Caco-2 (cell line): ENCODE results near the gene XIAP. TPM values are rescaled to one million over a fixed set of nuclear protein-coding genes. Genes with fewer than 3 reads are reported as not detected.
"Not testable (repeated sequence)": the region's sequence is repeated elsewhere in the genome, so short reads cannot be mapped to it uniquely, and the experiment has no call there.

Experiments
- BruUV-seq: library from RNA; stranded (reverse); fragments of 400-500 nt; replicated peaks from 2 replicates; lab custom pipeline; 2021; lab: Mats Ljungman, UMichigan
- CTCF ChIA-PET: fragments of 300-600 bp; sonication (Branson Sonifier 250); formaldehyde crosslinking; loops from one replicate; lab custom pipeline; 2022; ENCODE audit warnings: antibody characterized with exemption; lab: Charles Lee
- POLR2A ChIA-PET: fragments of 300-600 bp; sonication (Branson Sonifier 250); formaldehyde crosslinking; loops from one replicate; lab custom pipeline; 2022; ENCODE audit warnings: antibody characterized with exemption; lab: Charles Lee
- DNase-seq, 2 experiments: peaks; one replicate each; pipeline versions ENCODE4 v3.0.0 to v3.0.0-alpha.2; 2020 to 2022
- H3K27me3 ChIP-seq: replicated peaks from 2 replicates; pipeline ENCODE4 v1.6.0; 2011; ENCODE audit warnings: low read length; ENCODE audit not compliant: control insufficient read depth, insufficient read depth
- H3K36me3 ChIP-seq: 2 replicates; pipeline ENCODE4 v1.5.1; 2011; ENCODE audit warnings: low read length; ENCODE audit not compliant: control insufficient read depth, insufficient read depth
- H3K4me1 ChIP-seq: fragments of 250-450 bp; sonication (Bioruptor Pico); 2 replicates; pipeline ENCODE4 v1.5.1; 2020; ENCODE audit warnings: mild to moderate bottlenecking
- H3K4me3 ChIP-seq: 2 replicates; pipeline ENCODE4 v1.5.1; 2011; ENCODE audit warnings: low read depth, mild to moderate bottlenecking, control low read depth, low read length
- H3K9me3 ChIP-seq: fragments of 250-450 bp; sonication (Bioruptor Pico); 2 replicates; pipeline ENCODE4 v1.5.1; 2020; ENCODE audit warnings: mild to moderate bottlenecking, moderate library complexity
- H3K27ac Mint-ChIP-seq: one replicate; pipeline ENCODE4 v1.8.0; 2022; ENCODE audit warnings: mixed read lengths; ENCODE audit not compliant: unreplicated experiment
- H3K27me3 Mint-ChIP-seq: one replicate; pipeline ENCODE4 v1.8.0; 2022; ENCODE audit warnings: mixed read lengths; ENCODE audit not compliant: insufficient read depth, unreplicated experiment
- H3K36me3 Mint-ChIP-seq: one replicate; pipeline ENCODE4 v1.8.0; 2022; ENCODE audit warnings: mild to moderate bottlenecking, mixed read lengths; ENCODE audit not compliant: insufficient read depth, unreplicated experiment
- H3K4me1 Mint-ChIP-seq: one replicate; pipeline ENCODE4 v1.8.0; 2022; ENCODE audit warnings: low read depth, mixed read lengths; ENCODE audit not compliant: unreplicated experiment
- H3K4me3 Mint-ChIP-seq: one replicate; pipeline ENCODE4 v1.8.0; 2022; ENCODE audit warnings: mild to moderate bottlenecking, moderate library complexity, mixed read lengths; ENCODE audit not compliant: unreplicated experiment
- H3K9me3 Mint-ChIP-seq: one replicate; pipeline ENCODE4 v1.8.0; 2022; ENCODE audit warnings: mixed read lengths; ENCODE audit not compliant: unreplicated experiment
- intact Hi-C: fragments of 100-400 bp; cut with micrococcal nuclease; formaldehyde crosslinking; loops from one replicate; pipeline ENCODE4 v1.10.0; 2022; ENCODE audit not compliant: unreplicated experiment
- total RNA-seq: library from RNA; stranded (reverse); gene quantifications from 2 replicates; pipeline ENCODE4 v1.2.3, GENCODE V29; 2022
- TF ChIP-seq, protein P1 (sequence below), 2 experiments: fragments of 200-600 bp in 1 of 2; IDR thresholded peaks; 1 replicate in 1 of 2; 2 replicates in 1 of 2; pipeline versions ENCODE4 v1.5.1 to v1.8.0; 2011 to 2022; ENCODE audit warnings: antibody characterized with exemption in 1 of 2, control low read depth in 1 of 2, inconsistent platforms in 1 of 2, low read depth in 1 of 2, low read length in 1 of 2, mild to moderate bottlenecking in 1 of 2, moderate library complexity in 1 of 2; ENCODE audit not compliant: insufficient read depth in 1 of 2, severe bottlenecking in 1 of 2, unreplicated experiment in 1 of 2

XIAP gene
- total RNA-seq, 1 experiment from 2014 or later: 25.9 TPM

DNA sequence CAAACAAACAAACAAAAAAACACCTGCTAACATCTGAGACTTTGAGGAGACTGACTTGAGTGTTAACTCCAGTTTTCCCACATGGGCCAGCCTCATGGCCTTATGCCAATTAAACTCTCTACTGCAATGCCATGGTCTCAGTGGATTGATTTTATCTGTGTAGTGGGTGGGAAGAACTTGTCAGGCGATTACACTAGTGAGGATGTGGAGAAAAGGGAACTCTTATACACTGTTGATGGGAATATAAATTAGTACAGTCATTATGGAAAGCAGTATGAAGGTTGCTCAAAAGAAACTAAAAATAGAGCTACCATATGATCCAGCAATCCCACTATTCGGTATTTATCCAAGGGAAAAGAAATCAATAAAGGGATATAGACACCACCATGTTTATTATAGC lies 12.8 kb upstream of the XIAP start:
- Histone ChIP-seq H3K27me3 (no peaks in the 10 kb centered on the region), H3K9me3 (no peaks in the 10 kb centered on the region), H3K4me3 (no peak overlapping the region), H3K4me1 (no peaks in the 10 kb centered on the region), H3K36me3 (no peaks in the 10 kb centered on the region)
- no peak for DNase-seq
- ChIA-PET CTCF (no interaction called here), POLR2A (no interaction called here)
- Mint-ChIP-seq H3K4me1 (peaks cover 8% of the 10 kb centered on the region), H3K27me3 (no peaks in the 10 kb centered on the region), H3K36me3 (no peaks in the 10 kb centered on the region), H3K4me3 (no peak overlapping the region), H3K9me3 (no peaks in the 10 kb centered on the region), H3K27ac (no peak overlapping the region)
- BruUV-seq: no TSS peak
- intact Hi-C loops: no loop called here
- TF ChIP-seq, protein P1, sequence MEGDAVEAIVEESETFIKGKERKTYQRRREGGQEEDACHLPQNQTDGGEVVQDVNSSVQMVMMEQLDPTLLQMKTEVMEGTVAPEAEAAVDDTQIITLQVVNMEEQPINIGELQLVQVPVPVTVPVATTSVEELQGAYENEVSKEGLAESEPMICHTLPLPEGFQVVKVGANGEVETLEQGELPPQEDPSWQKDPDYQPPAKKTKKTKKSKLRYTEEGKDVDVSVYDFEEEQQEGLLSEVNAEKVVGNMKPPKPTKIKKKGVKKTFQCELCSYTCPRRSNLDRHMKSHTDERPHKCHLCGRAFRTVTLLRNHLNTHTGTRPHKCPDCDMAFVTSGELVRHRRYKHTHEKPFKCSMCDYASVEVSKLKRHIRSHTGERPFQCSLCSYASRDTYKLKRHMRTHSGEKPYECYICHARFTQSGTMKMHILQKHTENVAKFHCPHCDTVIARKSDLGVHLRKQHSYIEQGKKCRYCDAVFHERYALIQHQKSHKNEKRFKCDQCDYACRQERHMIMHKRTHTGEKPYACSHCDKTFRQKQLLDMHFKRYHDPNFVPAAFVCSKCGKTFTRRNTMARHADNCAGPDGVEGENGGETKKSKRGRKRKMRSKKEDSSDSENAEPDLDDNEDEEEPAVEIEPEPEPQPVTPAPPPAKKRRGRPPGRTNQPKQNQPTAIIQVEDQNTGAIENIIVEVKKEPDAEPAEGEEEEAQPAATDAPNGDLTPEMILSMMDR (IDR thresholded peaks at IDR 0.05; ENCODE audit: insufficient read depth in 1 of 2, low read depth in 1 of 2, low read length in 1 of 2, severe bottlenecking in 1 of 2, unreplicated experiment in 1 of 2): no peak

DNA sequence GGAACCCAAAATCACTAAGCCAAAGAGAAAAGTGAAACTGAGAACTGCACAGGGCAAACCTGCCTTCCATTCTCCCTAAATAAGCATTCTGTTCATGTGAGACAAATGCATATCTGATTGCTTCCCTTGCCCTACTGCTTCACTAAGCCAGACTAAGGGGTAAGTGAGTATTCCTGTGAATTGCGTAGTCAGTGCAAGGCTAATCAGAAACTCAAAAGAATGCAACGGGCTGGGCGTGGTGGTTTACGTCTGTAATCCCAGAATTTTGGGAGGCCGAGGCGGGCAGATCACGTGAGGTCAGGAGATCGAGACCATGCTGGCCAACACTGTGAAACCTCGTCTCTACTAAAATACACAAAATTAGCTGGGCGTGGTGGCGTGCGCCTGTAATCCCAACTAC lies 10.8 kb upstream of the XIAP start:
- no peaks in the 10 kb centered on the region for H3K4me1 ChIP-seq
- no peaks in the 10 kb centered on the region for H3K9me3 ChIP-seq
- Mint-ChIP-seq H3K27me3 (no peaks in the 10 kb centered on the region), H3K27ac (no peak overlapping the region), H3K4me1 (peaks cover 8% of the 10 kb centered on the region), H3K9me3 (no peaks in the 10 kb centered on the region), H3K36me3 (no peaks in the 10 kb centered on the region), H3K4me3 (no peak overlapping the region)
- peak in 1 of 2 experiments; percentile 32 for DNase-seq
- no peaks in the 10 kb centered on the region for H3K36me3 ChIP-seq
- H3K27me3 ChIP-seq: no peaks in the 10 kb centered on the region
- no peak overlapping the region for H3K4me3 ChIP-seq
- TF ChIP-seq, protein P1 (IDR thresholded peaks at IDR 0.05; ENCODE audit: insufficient read depth in 1 of 2, low read depth in 1 of 2, low read length in 1 of 2, severe bottlenecking in 1 of 2, unreplicated experiment in 1 of 2): no peak
- BruUV-seq: no TSS peak
- ChIA-PET POLR2A (no interaction called here), CTCF (no interaction called here)
- intact Hi-C loops: no loop called here

DNA sequence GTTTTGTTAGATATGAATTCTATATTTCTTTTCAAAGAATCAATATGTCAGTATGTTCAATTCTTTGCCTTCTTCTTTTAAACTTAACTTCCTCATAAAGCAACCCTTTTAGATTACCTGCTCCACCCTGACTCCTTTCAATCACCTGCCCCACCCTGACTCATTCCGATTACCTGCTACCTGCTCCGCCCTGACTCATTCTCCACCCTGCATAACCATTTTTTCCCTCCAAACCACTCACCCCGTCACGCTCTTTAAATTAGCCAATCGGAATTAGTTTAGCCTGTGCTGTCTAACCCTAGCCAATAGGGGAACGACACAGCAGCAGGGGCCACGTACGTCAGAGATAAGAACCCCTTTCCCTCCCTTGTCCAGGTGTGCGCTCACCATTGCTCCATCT lies 9.9 kb upstream of the XIAP start:
- DNase-seq: peak in 1 of 2 experiments; percentile 37
- H3K36me3 ChIP-seq, H3K36me3 Mint-ChIP-seq, CTCF ChIA-PET, H3K9me3 ChIP-seq, BruUV-seq, H3K27ac Mint-ChIP-seq, H3K4me3 ChIP-seq, POLR2A ChIA-PET, intact Hi-C loops, H3K9me3 Mint-ChIP-seq, H3K4me1 Mint-ChIP-seq, H3K27me3 ChIP-seq, H3K4me1 ChIP-seq, H3K4me3 Mint-ChIP-seq, H3K27me3 Mint-ChIP-seq: not testable (repeated sequence)

DNA sequence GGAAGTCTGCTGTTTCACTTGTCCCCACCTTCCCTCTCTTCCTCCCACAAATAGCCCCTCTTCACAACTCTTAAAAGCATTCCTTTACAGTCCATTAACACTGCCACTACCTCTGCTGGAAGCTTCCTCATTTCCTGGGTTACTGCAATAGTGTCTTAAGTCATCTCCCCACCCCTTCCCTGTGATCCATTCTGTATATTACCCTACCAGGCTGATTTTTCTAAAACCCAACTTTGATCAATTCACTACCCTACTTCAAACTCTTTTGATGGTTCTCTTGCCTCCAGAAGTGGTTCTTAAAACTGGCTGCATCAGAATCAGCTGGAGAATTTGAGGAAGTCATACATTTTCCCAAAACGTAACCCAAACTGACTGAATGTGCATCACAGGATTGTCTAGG lies 8.8 kb upstream of the XIAP start:
- no TSS peak for BruUV-seq
- no peak overlapping the region for H3K4me3 Mint-ChIP-seq
- intact Hi-C loops: no loop called here

More for the DNA sequence above, 8.8 kb upstream of the XIAP start:
- Mint-ChIP-seq H3K27me3 (no peaks in the 10 kb centered on the region), H3K4me1 (peaks cover 8% of the 10 kb centered on the region), H3K36me3 (no peaks in the 10 kb centered on the region), H3K9me3 (no peaks in the 10 kb centered on the region), H3K27ac (no peak overlapping the region)
- Histone ChIP-seq H3K4me1 (no peaks in the 10 kb centered on the region), H3K4me3 (no peak overlapping the region), H3K36me3 (no peaks in the 10 kb centered on the region), H3K9me3 (no peaks in the 10 kb centered on the region), H3K27me3 (no peaks in the 10 kb centered on the region)
- ChIA-PET POLR2A (no interaction called here), CTCF (no interaction called here)
- no peak for DNase-seq
- TF ChIP-seq, protein P1 (IDR thresholded peaks at IDR 0.05; ENCODE audit: insufficient read depth in 1 of 2, low read depth in 1 of 2, low read length in 1 of 2, severe bottlenecking in 1 of 2, unreplicated experiment in 1 of 2): no peak
